Progenitor cell of endocrine pancreas (in vitro differentiated cells): Measurements from ENCODE around the gene PATZ1. TPM values are rescaled to one million over a fixed set of nuclear protein-coding genes. Genes with fewer than 3 reads are reported as not detected.
"Not testable (repeated sequence)": the region's sequence is repeated elsewhere in the genome, so short reads cannot be mapped to it uniquely, and the experiment has no call there.

ENCODE experiments used
- DNase-seq: peaks from one replicate; pipeline ENCODE4 v3.0.0; 2021; ENCODE audit warnings: low spot score; ENCODE audit not compliant: unreplicated experiment
- H3K27ac Mint-ChIP-seq: 2 replicates; pipeline ENCODE4 v1.8.0; 2021; ENCODE audit warnings: mild to moderate bottlenecking, moderate library complexity, mixed read lengths
- H3K27me3 Mint-ChIP-seq: 2 replicates; pipeline ENCODE4 v1.8.0; 2021; ENCODE audit warnings: mixed read lengths
- H3K36me3 Mint-ChIP-seq: 2 replicates; pipeline ENCODE4 v1.8.0; 2022; ENCODE audit warnings: mixed read lengths; ENCODE audit not compliant: insufficient read depth
- H3K4me1 Mint-ChIP-seq: 2 replicates; pipeline ENCODE4 v1.8.0; 2021; ENCODE audit warnings: low read depth, mixed read lengths
- H3K4me3 Mint-ChIP-seq: 2 replicates; pipeline ENCODE4 v1.8.0; 2021; ENCODE audit warnings: low read depth, mild to moderate bottlenecking, moderate library complexity, mixed read lengths
- H3K9me3 Mint-ChIP-seq: 2 replicates; pipeline ENCODE4 v1.8.0; 2021; ENCODE audit warnings: low read depth, mixed read lengths
- CTCF ChIP-seq: fragments of 200-600 bp; sonication (generic); IDR thresholded peaks from one replicate; pipeline ENCODE4 v1.5.0; 2021; ENCODE audit warnings: antibody characterized with exemption, mild to moderate bottlenecking; ENCODE audit not compliant: unreplicated experiment
- total RNA-seq: library from RNA; stranded (reverse); gene quantifications from 2 replicates; pipeline ENCODE4 v1.2.1, GENCODE V29; 2021

Gene PATZ1
- total RNA-seq, 1 donor from 2014 or later = 93.6 TPM

DNA sequence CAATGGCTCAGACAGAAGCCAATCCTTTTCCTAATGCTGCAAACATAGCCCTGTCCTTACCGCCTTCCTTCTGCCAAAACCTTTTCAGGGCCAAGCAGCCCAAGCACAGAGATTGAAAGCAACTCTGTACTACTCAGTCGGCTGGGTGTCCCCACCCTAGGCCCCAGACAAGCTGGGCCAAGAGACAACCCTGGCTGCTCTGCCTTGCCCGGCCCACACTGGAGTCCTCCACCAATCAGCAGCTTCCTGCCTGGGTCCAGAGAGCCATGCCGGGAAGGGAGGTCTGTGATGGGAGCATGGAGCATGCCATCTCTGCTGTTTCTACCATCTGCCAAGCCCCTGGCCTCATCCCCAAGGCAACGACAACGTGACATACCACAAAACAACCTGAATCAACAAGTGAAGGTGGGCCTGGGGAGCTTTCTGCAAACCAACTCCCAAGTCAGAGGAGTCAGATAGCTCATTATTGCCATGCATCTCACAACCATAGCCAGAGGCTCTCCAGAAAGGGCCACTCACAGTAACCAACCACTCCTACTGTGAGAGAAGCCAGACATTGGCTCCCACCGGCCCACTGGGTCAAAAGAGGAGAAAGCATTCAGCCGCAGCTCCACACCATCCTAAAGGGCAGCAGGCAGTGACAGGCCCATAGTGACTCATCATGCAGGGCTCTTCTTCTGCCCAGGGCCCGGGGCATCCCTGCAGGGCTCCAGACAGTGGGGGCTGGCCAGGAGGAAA lies 18.2 kb downstream of the PATZ1 start:
- Mint-ChIP-seq H3K4me1 (peaks cover 4% of the 10 kb centered on the region), H3K4me3 (no peak overlapping the region), H3K36me3 (peaks cover 37% of the 10 kb centered on the region), H3K9me3 (no peaks in the 10 kb centered on the region), H3K27me3 (no peaks in the 10 kb centered on the region), H3K27ac (no peak overlapping the region)
- TF ChIP-seq CTCF = no peak
- DNase-seq = no peak

- no peak for DNase-seq
- TF ChIP-seq CTCF = no peak
- Mint-ChIP-seq H3K36me3 (peaks cover 32% of the 10 kb centered on the region), H3K4me3 (no peak overlapping the region), H3K27me3 (no peaks in the 10 kb centered on the region), H3K27ac (no peak overlapping the region), H3K9me3 (no peaks in the 10 kb centered on the region), H3K4me1 (peaks cover 7% of the 10 kb centered on the region)
These were observed 19.3 kb downstream of the PATZ1 start for GRCh38 chr22:31326877-31327276.

DNA sequence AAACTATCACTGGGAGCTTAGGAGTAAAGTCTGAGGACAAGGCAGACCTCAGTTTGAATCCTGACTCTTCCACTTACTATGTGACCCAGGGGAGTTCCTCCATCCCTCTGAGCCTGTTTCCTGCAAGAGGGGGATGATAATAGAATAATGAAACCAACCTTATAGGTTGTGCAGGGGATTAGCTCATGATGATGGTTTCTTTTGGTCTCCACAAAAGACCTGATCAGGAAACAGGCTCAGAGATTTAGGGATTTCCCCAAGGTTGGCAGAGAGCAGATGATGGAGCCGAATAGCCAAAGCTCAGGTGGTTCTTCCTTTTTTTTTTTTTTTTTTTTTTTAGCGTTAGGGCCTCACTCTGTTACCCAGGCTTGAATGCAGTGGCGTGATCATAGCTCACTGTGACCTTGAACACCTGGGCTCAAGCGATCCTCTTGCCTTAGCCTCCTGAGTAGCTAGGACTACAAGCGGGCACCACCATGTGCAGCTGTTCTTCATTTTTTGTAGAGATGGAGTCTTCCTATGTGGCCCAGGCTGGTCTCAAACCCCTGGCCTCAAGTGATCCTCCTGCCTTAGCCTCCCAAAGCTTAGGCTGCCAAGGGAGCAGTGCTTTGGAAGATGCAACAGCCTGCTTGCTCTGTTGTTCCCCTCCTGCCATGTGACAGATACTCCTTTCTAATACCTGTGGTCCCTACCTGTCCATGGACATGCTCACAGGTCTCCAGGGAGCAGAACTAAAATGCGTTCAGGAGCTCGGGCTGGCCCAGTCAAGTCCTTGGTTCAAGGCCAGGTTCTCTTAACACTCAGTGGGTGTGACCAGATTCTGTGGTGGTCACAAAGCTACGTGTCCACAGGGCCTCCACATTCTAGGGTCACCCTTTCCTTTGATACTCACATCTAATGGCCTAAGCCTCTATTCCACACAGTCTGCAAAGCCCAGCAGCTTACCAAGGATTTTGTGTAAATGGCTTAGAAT lies 22.3 kb downstream of the PATZ1 start:
- Mint-ChIP-seq H3K27ac (no peak overlapping the region), H3K27me3 (no peaks in the 10 kb centered on the region)

DNA sequence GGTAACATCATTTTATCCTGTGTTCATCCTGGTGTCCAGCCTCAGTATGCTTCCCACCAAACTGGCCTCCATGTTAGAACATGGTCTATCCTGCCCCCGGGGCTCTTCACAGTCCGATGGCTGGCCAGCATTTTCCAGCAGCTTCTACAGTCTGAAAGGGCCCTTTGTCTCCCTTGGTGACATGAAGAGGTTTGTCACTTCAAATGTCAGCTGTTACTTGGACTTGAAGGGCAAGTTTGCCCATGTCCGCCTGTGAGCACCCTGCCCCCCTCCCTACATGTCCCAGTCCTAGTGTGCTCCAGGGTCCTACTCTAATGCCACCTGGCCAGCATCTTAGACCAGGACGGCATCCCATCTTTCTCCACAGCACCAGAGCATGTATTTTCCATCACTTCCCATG lies 24.7 kb downstream of the PATZ1 start:
- Mint-ChIP-seq H3K4me3 (no peak overlapping the region), H3K9me3 (peaks cover under 1% of the 10 kb centered on the region), H3K27me3 (no peaks in the 10 kb centered on the region), H3K36me3 (peaks cover 16% of the 10 kb centered on the region), H3K4me1 (peaks cover 12% of the 10 kb centered on the region), H3K27ac (peak overlapping the region; percentile 49)
- no peak for DNase-seq
- TF ChIP-seq CTCF = no peak

More for the DNA sequence above, 22.3 kb downstream of the PATZ1 start:
- H3K4me3 Mint-ChIP-seq = no peak overlapping the region
- no peak for TF ChIP-seq CTCF
- peaks cover 12% of the 10 kb centered on the region for H3K4me1 Mint-ChIP-seq
- no peaks in the 10 kb centered on the region for H3K9me3 Mint-ChIP-seq
- DNase-seq = no peak
- peaks cover 26% of the 10 kb centered on the region for H3K36me3 Mint-ChIP-seq

GRCh38 chr22:31314220-31314619 lies 31.9 kb downstream of the PATZ1 start:
- not testable (repeated sequence) for H3K27ac Mint-ChIP-seq, H3K4me3 Mint-ChIP-seq, DNase-seq, H3K27me3 Mint-ChIP-seq, H3K4me1 Mint-ChIP-seq
- peaks cover 15% of the 10 kb centered on the region for H3K9me3 Mint-ChIP-seq
- peaks cover 12% of the 10 kb centered on the region for H3K36me3 Mint-ChIP-seq
